ENCODE data around the gene LEMD2.

- TF ChIP-seq TBL1XR1 (IDR thresholded peaks at IDR 0.05; ENCODE audit: low read length in 2 of 2) (no peak), MAFK (IDR thresholded peaks at IDR 0.05; ENCODE audit: low read length) (no peak), GATAD2A (IDR thresholded peaks at IDR 0.05) (no peak), CTCF (IDR thresholded peaks at IDR 0.05 in 2 of 3, conservative IDR thresholded peaks at IDR 0.05 in 1 of 3; ENCODE audit: insufficient read depth in 2 of 3, low read depth in 1 of 3, low read length in 3 of 3) (no peak), NFYB (IDR thresholded peaks at IDR 0.05; ENCODE audit: extremely low read depth, insufficient read length) (no peak)
These were observed 40.1 kb upstream of the LEMD2 start for GRCh38 chr6:33828764-33829731.

Data from K562 (cell line).